Esophagus muscularis mucosa (tissue), 4 donors: ENCODE data around the gene ADCY10. TPM values are rescaled to one million over a fixed set of nuclear protein-coding genes. Genes with fewer than 3 reads are reported as not detected.

Experiments used
- DNase-seq: peaks from one replicate; pipeline ENCODE4 v3.0.0-alpha.2; 2017; ENCODE audit errors: extremely low spot score
- H3K27ac ChIP-seq, 4 donors: fragments of 200-600 bp; sonication (generic); replicated peaks in 1 of 4; 1 replicate in 3 of 4; 2 replicates in 1 of 4; pipeline ENCODE4 v1.5.1; 2016 to 2019; ENCODE audit warnings: mild to moderate bottlenecking in 1 of 4
- H3K27me3 ChIP-seq, 4 donors: fragments of 200-600 bp; sonication (generic); one replicate each; pipeline versions ENCODE4 v1.5.1 to v1.6.0; 2016 to 2019
- H3K36me3 ChIP-seq, 4 donors: fragments of 200-600 bp; sonication (generic); one replicate each; pipeline ENCODE4 v1.5.1; 2016 to 2019
- H3K4me1 ChIP-seq, 4 donors: fragments of 200-600 bp; sonication (generic); one replicate each; pipeline ENCODE4 v1.5.1; 2016 to 2019
- H3K4me3 ChIP-seq, 4 donors: fragments of 200-600 bp; sonication (generic); 1 replicate in 2 of 4; 2 replicates in 2 of 4; pipeline ENCODE4 v1.5.1; 2016 to 2019; ENCODE audit warnings: mild to moderate bottlenecking in 4 of 4, moderate library complexity in 1 of 4
- H3K9me3 ChIP-seq, 4 donors: fragments of 200-600 bp; sonication (generic); 1 replicate in 3 of 4; 2 replicates in 1 of 4; pipeline ENCODE4 v1.5.1; 2016 to 2019
- EP300 ChIP-seq: sonication (generic); formaldehyde crosslinking; IDR thresholded peaks from one replicate; pipeline ENCODE4 v1.6.1; 2017; ENCODE audit warnings: antibody characterized with exemption
- POLR2A ChIP-seq: fragments of 450-650 bp; IDR thresholded peaks from one replicate; pipeline ENCODE4 v1.6.1; 2017; ENCODE audit warnings: antibody characterized with exemption, moderate library complexity, mild to moderate bottlenecking, low read depth
- POLR2AphosphoS5 ChIP-seq, 2 donors: sonication (generic); formaldehyde crosslinking; IDR thresholded peaks; one replicate each; pipeline ENCODE4 v1.6.1; 2017; ENCODE audit warnings: antibody characterized with exemption in 2 of 2
- WGBS: methylation state at CpG from one replicate; pipeline ENCODE4 v1.1.5; 2018; 5-methylcytosine and 5-hydroxymethylcytosine counted together
- intact Hi-C: fragments of 100-400 bp; cut with DNase I; formaldehyde crosslinking; loops from one replicate; pipeline ENCODE4 v1.15.1; 2023
- total RNA-seq, 4 donors: library from RNA; depleted of rRNA; stranded (reverse); fragments of >200 nt; gene quantifications; one replicate each; pipeline versions ENCODE4 v1.1.0 to v1.2.1, GENCODE V29; 2016
- TF ChIP-seq, protein P1 (sequence below), 3 experiments: fragments of 200-600 bp in 2 of 3; fragments of 450-650 bp in 1 of 3; sonication (generic) in 2 of 3; IDR thresholded peaks; one replicate each; pipeline ENCODE4 v1.5.1; 2017 to 2019; ENCODE audit warnings: antibody characterized with exemption in 3 of 3, mild to moderate bottlenecking in 2 of 3, moderate library complexity in 1 of 3

The ADCY10 gene
- total RNA-seq, 4 donors from 2014 or later: under 0.01 to 0.29 (median 0.21) TPM

DNA sequence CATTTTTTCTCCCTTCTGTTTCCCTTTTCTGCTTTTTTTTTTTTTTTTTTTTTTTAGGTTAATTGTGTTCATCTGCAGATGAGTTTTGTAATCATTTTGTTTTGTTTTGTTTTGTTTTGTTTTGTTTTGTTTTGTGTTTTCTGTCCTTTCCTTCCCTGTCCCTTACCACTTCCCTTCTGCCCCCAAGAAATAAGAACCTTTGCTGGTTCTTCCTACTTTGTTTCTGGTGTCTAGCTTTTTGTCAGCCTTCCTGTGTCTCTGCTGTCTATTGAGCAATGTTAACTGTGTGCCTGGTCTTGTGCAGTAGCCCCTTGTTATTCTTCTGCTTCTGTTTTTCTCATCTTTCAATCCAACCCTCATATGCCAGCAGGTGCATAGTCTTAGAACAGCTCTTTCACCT lies 146.2 kb downstream of the ADCY10 start:
- peaks cover 7 to 16% (median 16%) of the 10 kb centered on the region in 4 donors for H3K4me1 ChIP-seq
- H3K4me3 ChIP-seq: no peak overlapping the region
- intact Hi-C loops: no loop called here
- no peaks in the 10 kb centered on the region for H3K9me3 ChIP-seq
- no peak for TF ChIP-seq POLR2AphosphoS5 (IDR thresholded peaks at IDR 0.05)
- H3K27ac ChIP-seq: no peak overlapping the region
- DNase-seq: no peak
- H3K27me3 ChIP-seq: no peaks in the 10 kb centered on the region
- H3K36me3 ChIP-seq: peaks cover 0 to 56% (median 46%) of the 10 kb centered on the region in 4 donors

DNA sequence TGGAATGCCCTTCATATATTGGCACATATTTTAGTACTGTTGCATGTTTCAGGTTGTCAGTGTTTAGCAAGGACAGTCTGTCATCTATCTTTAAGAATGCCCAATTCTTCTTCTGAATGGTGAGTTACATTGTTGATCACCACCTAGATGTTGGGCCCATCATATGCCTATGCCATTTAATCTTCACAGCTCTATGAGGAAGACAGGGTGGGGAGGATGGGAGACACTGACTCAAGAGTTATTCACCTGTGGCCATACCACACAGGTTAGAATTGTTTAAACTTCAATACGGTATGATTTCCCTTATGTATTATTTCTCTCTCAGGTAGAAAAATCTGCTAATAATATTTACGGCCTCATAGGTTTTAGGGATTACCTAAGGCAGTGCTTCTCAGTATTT lies 147.4 kb downstream of the ADCY10 start:
- intact Hi-C loops: no loop called here
- DNase-seq: no peak
- H3K4me1 ChIP-seq: peaks cover 7 to 27% (median 25%) of the 10 kb centered on the region in 4 donors
- TF ChIP-seq EP300 (no peak), POLR2AphosphoS5 (IDR thresholded peaks at IDR 0.05) (no peak), POLR2A (no peak)
- TF ChIP-seq, protein P1, sequence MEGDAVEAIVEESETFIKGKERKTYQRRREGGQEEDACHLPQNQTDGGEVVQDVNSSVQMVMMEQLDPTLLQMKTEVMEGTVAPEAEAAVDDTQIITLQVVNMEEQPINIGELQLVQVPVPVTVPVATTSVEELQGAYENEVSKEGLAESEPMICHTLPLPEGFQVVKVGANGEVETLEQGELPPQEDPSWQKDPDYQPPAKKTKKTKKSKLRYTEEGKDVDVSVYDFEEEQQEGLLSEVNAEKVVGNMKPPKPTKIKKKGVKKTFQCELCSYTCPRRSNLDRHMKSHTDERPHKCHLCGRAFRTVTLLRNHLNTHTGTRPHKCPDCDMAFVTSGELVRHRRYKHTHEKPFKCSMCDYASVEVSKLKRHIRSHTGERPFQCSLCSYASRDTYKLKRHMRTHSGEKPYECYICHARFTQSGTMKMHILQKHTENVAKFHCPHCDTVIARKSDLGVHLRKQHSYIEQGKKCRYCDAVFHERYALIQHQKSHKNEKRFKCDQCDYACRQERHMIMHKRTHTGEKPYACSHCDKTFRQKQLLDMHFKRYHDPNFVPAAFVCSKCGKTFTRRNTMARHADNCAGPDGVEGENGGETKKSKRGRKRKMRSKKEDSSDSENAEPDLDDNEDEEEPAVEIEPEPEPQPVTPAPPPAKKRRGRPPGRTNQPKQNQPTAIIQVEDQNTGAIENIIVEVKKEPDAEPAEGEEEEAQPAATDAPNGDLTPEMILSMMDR (IDR thresholded peaks at IDR 0.05): no peak
- no peak overlapping the region for H3K4me3 ChIP-seq
- H3K27ac ChIP-seq: no peak overlapping the region
- peaks cover 0 to 44% (median 34%) of the 10 kb centered on the region in 4 donors for H3K36me3 ChIP-seq
- no peaks in the 10 kb centered on the region for H3K9me3 ChIP-seq
- 98% methylated on average over 2 of the region's 2 CpGs for WGBS
- H3K27me3 ChIP-seq: no peaks in the 10 kb centered on the region

DNA sequence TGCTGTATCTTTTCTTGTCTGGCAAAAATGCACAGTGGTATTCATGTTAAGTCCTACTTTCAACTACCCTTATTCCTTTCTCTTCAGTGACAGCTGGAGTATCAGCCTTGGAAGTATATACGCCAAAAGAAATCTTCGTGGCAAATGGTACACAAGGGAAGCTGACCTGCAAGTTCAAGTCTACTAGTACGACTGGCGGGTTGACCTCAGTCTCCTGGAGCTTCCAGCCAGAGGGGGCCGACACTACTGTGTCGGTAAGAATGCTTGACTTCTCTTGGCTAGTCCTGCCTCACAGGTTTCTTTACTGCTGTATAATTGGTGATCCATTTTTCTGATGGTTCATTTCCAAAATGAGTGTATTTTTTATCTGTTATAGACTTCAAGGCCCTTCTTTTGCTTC lies 148.4 kb downstream of the ADCY10 start:
- H3K27ac ChIP-seq: no peak overlapping the region
- no peak for DNase-seq
- intact Hi-C loops: no loop called here
- H3K27me3 ChIP-seq: no peaks in the 10 kb centered on the region
- H3K4me1 ChIP-seq: peaks cover 12 to 32% (median 28%) of the 10 kb centered on the region in 4 donors
- TF ChIP-seq, protein P1 (IDR thresholded peaks at IDR 0.05): no peak
- TF ChIP-seq EP300 (no peak), POLR2AphosphoS5 (IDR thresholded peaks at IDR 0.05) (no peak), POLR2A (no peak)
- H3K9me3 ChIP-seq: no peaks in the 10 kb centered on the region
- peaks cover 0 to 42% (median 31%) of the 10 kb centered on the region in 4 donors for H3K36me3 ChIP-seq
- H3K4me3 ChIP-seq: no peak overlapping the region
- WGBS: 93% methylated on average over 6 of the region's 6 CpGs

DNA sequence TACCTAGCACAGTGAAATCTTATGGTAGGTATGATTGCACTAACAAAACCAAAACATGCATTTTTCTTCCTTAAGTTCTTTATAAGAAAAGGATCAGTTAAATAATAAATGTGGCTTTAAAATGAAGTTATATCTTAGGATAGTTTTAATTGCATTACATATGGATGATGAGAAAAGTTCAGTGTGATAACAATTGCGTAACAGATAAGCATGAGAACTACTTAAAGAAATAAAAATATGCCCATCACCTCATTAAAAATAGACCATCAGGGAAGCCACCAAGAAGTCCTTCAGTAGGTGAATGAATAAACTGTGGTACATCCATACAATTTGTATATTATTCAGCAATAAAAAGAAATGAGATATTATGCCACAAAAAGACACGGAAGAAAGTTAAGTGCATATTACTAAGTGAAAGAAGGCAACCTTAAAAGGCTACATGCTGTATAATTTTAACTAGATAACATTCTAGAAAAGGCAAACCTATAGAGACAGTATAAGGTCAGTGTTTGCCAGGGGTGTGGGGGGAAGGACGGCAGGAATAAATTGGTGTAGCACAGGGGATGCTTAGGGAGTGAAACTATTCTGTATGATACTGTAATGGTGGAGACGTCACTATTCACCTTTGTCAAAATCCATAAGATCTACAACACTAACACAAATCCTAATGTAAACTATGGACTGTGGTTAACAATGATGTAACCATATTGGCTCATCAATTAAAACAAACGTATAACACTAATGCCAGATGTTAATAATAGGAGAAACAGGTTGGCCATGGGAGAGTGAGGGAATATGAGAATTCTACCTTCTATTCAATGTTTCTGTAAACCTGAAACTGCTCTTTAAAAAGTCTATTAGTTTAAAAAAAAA lies 149.2 kb downstream of the ADCY10 start:
- H3K4me3 ChIP-seq: no peak overlapping the region
- intact Hi-C loops: no loop called here
- 84% methylated on average over 5 of the region's 5 CpGs for WGBS
- TF ChIP-seq POLR2AphosphoS5 (IDR thresholded peaks at IDR 0.05): no peak
- TF ChIP-seq EP300: no peak
- TF ChIP-seq, protein P1 (IDR thresholded peaks at IDR 0.05): no peak
- TF ChIP-seq POLR2A: no peak
- peaks cover 12 to 32% (median 28%) of the 10 kb centered on the region in 4 donors for H3K4me1 ChIP-seq
- no peaks in the 10 kb centered on the region for H3K27me3 ChIP-seq
- H3K36me3 ChIP-seq: peaks cover 0 to 37% (median 28%) of the 10 kb centered on the region in 4 donors
- H3K9me3 ChIP-seq: no peaks in the 10 kb centered on the region
- DNase-seq: no peak
- H3K27ac ChIP-seq: no peak overlapping the region

DNA sequence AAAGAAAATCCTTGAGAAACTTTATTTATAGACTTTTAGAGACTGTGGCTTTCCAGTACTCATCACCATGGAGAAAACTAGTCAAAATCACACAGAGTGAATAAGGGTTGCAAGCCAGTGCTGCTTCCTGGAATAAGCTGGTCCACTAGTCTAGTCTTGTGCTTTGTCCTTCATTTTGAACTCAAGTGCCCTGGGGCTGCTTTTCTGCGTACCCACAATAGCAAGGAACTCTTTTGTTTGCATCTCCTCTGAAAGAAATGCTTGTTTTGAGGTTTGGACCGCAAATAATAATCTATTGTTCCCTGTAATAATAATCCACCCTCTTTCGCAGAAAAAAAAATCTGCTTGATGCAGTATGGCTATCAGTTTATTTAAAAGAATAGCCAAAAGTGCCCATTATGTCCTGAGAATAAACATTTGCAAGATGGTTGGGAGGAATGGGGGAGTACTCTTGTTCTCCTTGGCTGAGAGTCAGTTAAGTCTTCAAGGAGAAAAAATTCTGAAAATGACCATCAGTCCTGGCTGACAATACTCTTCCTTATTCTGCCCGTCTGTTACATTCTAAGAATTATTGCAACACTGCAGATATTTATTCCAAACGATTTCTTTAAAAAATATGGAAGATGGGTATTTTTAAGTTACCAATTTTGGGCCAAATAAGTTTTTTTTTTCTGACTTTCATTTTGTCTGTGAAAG lies 150.3 kb downstream of the ADCY10 start:
- peaks cover 12 to 35% (median 30%) of the 10 kb centered on the region in 4 donors for H3K4me1 ChIP-seq
- H3K4me3 ChIP-seq: no peak overlapping the region
- WGBS: 61% methylated on average over 5 of the region's 5 CpGs
- intact Hi-C loops: no loop called here
- no peak for DNase-seq
- no peaks in the 10 kb centered on the region for H3K27me3 ChIP-seq
- H3K27ac ChIP-seq: no peak overlapping the region
- H3K36me3 ChIP-seq: peaks cover 0 to 29% (median 19%) of the 10 kb centered on the region in 4 donors
- TF ChIP-seq EP300 (no peak), POLR2A (no peak), POLR2AphosphoS5 (IDR thresholded peaks at IDR 0.05) (no peak)
- TF ChIP-seq, protein P1 (IDR thresholded peaks at IDR 0.05): no peak
- H3K9me3 ChIP-seq: no peaks in the 10 kb centered on the region
